ENCODE results near the gene UBE2I. TPM values are rescaled to one million over a fixed set of nuclear protein-coding genes. Genes with fewer than 3 reads are reported as not detected.

UBE2I gene
- total RNA-seq, 1 experiment from 2014 or later, result 78.2 TPM

DNA sequence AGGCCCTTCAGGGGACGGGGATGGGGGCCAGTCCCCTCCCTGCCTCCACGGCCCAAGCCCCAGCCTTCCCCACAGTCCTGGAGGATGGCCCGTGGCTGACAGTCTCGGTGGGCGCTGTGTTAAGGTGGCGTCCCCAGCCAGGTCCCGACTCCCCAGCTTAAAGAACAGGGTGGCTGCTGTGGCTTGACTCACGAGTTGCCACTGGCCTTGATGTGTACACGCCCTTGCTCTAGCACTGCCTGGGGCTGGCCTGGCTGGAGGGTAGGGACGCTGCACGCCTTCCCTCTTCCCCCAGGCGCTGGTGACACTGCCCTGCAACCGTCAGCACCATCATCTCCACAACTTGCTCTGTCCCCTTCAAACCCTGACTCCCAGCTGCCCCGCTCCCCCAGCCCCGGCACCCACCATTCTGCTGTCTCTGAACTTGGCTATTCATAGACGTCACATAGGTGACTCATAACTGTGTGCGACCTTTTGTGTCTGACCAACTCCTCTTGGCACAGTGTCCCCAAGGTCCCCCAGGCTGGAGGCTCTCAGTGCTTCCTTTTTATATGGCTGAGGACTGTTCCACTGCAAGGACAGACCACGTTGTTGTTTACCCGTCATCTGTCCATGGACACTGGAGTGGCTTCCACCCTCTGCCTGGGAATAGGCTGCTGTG, 48.6 kb downstream of the UBE2I start:
- no peak for DNase-seq (ENCODE audit: low read depth)

DNA sequence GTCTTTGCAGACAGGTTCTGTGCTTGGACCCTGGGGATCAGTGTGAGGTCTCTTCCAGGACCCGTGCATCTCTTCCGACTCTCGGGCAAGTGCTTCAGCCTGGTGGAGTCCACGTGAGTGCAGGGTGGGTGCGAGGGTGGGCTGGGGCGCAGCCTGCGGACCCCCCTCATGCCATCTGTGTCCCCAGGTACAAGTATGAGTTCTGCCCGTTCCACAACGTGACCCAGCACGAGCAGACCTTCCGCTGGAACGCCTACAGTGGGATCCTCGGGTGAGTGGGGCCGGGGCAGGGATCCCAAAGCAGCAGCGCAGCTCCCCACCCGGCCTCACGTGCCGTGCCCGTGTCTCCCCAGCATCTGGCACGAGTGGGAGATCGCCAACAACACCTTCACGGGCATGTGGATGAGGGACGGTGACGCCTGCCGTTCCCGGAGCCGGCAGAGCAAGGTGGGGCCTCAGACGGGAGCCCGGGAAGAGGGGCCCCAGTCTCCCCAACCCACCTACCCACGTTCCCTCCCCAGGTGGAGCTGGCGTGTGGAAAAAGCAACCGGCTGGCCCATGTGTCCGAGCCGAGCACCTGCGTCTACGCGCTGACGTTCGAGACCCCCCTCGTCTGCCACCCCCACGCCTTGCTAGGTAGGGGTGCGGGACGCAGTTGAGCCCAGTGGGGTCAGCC, 52.4 kb downstream of the UBE2I start:
- DNase-seq (ENCODE audit: low read depth), result no peak

DNA sequence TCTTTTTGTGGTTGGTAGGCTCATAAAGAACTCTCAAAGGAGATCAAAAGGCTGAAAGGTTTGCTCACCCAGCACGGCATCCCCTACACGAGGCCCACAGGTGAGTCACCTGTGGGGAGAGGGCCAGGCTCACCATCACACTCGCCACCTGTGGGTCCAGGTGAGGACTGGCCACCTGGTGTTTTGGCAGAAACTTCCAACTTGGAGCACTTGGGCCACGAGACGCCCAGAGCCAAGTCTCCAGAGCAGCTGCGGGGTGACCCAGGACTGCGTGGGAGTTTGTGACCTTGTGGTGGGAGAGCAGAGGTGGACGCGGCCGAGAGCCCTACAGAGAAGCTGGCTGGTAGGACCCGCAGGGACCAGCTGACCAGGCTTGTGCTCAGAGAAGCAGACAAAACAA, 53.4 kb downstream of the UBE2I start:
- DNase-seq (ENCODE audit: low read depth), result no peak

DNA sequence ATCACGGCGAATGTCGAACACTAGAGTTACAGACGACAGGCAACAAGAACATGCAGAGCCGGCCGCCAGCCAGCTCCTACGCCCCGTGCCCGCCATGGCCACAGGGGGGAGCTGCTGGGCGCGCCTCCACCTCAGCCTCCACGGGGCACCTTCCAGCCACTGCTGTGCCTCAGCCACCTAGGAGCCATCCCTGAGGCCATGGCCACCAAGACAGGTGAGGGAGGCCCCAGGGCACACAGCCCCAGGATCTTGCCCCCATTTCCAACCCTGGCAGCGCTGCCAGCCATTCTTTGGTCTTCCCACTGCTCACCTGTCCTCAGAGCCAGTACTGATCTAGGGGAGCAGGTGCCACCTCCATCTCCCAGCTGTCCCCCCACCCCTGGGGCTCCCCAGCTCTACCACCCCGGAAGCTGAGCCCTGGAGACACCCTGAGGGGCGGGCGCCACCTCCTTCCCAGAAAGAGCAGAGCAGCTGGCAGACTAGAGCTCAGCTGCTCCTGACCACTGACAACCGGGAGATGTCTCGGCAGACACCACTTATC, 54.1 kb downstream of the UBE2I start:
- DNase-seq (ENCODE audit: low read depth), result peak; percentile 17

DNA sequence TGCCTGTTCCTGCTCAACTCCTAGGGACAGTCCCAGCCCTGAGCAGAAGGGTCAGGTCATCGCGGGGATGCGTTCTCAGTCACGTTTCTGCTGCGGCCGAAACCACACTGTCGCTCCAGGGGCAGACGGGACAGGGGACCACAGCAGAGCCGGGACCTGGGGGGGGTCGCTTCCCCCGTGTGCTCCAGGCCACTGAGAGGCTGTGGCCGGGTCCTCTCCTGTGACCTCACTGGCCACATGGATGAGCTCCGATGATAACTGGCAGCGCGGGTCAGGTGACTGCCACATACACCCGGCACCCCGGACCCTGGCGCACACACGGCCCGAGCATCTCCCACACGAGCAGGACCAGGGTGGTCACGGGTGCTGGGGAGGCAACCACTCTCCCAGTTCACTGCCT, 55.1 kb downstream of the UBE2I start:
- DNase-seq (ENCODE audit: low read depth), result no peak

DNA sequence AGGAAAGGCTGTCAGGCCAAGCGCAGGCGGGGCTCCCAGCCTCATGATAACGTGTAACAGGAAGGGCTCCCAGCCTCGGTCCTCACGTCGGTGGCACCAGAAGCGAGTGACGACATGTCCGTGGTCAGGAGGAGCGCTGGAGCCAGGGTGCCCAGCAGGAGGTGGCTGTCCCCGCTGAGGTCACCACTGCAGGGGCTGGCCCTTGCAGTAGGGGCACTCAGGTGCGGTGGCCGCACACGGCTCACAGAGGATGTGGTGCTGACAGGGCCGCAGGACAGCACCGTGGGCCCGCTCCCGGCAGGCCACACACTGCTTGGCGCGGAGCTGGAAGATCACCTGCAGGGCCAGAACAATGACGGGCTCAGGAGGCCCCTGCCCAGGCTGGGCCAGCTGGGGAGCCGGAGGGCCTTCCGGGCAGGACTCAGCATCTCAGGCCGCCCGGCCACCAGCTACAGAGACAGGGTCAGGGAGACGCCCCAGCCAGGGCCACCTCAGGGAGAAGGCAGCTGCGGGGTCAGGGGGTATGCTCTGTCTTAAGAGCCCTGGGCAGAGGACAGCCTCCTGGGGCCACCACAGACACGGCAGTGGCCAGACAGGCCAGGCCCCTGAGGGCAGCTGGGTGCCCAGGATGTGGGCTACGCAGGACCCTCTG, 56.8 kb downstream of the UBE2I start:
- DNase-seq (ENCODE audit: low read depth), result no peak

DNA sequence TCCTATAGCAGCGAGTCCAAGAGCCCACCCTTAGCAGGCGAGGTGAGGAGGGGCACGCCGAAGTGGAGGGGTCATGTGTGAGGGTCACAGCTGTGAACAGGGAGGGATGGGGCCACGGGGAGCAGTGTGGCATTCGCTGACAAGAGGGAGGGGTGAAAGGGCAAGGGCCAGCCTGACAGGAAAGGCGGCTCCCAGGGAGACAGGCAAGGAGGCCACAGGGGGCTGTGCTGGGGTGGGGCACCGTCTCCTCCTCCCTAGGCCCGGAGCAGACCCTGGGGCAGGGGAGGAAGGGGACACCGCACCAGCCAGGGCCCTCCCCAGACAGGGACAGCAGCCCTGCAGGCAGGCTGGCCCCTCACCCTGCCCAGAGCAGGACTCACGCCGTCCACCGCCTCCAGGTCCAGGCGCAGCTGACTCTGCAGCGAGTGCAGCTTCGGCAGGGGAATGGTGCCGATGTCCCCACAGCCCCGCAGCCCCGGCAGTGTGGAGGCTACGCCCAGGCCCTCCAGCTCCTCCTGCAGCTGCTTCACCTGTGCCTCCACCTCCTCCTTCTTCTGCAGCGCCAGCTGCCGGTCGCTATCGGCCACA, 57.4 kb downstream of the UBE2I start:
- no peak for DNase-seq (ENCODE audit: low read depth)

DNA sequence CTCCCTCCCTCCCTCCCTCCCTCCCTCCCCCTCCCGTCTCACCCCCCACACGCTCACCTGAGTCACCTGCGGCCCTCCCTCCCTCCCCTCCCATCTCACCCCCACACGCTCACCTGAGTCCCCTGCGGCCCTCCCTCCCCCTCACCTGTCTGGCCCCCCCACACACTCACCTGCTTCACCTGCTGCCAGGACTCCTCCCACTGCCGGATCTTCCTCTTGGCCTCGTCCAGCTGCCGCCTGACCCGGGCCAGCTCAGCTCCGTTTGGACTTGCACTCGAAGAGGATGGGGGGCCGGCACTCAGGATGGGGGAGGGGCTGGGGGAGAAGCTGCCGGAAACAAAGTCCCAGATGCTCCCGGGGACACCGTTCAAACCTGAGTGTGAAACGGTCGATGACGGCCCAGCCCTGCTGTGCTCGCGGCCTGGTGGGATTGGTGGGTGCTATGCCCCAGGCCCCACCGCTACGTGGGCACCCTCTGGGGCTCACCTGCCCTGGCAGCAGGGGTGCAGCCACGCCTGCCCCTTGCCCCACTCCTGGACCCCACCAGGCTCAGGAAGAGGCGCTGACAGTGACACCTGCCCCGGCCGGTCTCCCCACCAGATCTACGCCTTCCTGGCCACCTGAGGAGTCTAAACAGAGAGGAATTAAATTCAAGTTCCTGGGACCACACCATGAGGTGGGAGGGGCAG, 58.2 kb downstream of the UBE2I start:
- no peak for DNase-seq (ENCODE audit: low read depth)

DNA sequence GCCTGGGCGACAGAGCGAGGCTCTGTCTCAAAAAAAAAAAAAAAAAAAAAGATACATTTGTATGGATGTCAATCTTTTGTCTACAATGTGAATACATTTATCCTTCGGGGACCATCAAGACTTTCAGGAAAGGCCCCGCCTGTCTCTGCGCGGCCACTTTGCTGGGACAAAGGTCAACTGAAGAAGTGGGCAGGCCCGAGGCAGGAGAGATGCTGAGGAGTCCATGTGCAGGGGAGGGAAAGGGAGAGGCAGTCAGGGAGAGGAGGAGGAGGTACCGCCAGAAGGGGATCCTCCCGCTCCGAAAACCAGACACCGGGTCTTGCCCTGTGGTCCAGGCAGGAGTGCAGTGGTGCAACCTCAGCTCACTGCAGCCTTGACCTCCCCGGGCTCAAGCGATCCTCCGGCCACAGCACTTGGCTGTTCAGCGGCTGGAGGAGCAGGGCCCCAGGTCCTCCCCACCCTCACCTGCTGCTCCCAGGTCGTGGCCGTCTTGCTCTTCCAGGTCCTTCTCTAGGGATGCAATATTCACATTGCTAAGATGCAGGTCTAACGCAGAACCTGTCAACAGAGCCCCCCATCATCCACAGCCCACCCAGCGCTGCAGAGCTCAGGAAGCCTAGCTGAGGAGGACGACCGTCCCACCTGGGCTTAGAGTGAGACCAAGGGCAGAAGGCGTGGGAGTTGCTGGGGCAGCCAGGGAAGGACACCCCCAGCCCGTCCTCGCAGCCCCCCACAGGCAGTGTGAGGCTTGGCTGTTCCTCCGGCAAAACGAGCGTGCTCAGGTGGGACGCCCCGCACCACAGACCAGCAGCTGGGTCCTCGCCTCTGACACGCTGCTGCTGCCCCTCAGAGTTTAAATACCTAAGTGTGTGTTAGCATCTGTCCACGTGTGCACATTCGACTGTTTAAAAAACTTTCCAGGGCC, 61.9 kb downstream of the UBE2I start:
- DNase-seq (ENCODE audit: low read depth), result no peak

DNA sequence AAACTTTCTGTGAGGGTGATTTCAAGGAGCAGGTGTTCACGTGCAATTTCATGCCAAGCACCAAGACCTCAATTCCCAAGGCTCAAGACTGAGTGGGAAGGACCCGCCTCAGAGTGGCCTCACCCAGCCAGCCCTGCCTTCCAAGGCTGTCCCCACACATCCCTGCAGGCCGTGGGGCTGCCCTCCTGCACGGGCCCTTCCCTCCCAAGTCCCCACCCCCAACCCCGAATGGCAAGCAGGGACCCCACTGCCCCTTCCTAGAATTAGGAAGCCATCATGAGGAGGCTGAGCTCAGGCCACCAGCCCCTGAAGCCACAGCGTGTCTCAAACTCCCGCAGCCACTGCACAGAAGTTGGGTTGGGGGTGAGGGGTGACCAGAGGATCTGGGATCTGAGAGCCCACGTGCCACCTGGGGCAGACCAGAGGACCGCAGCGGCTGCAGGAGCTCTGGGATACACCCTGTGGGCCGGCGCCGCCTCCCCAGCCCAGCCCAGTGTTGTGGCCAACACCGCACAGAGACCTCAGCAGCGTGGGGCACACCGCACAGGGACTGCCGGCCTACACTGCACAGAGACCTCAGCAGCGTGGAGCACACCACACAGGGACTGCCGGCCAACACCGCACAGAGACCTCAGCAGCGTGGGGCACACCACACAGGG, 63.0 kb downstream of the UBE2I start:
- peak; percentile 30 for DNase-seq (ENCODE audit: low read depth)

DNA sequence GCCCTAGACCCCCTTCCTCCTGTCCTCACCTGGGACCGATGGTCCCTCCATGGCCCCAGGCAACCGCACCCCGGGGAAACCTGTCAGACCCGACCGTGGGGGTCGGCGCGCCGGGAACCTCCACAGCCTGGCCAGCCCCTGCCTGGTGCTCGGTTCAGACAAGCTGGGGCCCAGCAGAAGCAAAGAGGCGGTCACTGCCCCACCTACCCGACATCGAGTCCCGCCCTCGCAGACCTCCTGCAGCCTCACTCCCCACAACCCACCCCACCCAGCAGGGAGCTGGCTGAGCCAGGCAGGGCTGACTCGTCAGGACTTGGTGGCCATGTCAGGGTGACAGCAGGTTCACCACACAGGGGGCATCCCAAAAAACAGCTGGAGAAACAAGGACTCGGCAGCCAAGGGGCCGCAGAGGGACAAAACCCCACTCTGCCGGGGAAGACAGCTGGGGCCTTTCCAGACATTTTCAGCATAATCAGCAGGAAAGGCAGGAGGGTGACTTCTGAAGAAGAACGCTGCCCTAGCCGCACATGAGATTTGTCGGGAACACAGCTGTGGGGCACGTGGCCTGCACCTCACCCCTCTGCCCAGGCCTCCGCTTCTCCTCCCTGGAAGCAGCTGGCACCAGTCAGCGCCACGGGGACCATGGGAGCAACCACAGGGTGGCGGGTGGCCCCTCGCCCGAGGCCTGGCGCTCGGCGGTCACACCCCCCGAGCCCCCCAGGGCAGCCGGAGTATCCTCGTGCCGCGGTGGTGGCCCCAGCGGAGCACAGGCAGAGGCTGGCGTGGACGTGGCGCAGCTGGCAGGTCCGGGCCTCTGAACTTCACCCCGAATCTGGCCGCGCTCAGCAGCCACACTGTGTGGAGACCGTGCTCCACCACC, 65.2 kb downstream of the UBE2I start:
- DNase-seq (ENCODE audit: low read depth), result peak; percentile 66

DNA sequence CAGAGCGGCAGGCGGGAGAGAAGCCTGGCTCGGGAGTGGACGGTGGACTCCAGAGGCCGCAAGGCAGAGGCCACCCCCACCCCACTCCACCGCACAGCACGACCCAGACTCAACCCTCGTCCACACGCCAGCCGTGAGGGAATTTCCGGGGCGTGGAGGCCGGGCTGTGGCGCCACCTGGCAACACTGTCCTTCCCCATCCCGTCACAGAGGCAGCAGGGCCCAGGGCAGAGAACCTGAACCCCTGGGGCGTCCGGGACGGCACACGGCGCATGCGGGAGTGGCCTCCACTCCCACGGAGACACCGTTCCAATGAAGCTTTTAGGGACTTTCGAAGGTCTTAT, 65.8 kb downstream of the UBE2I start:
- no peak for DNase-seq (ENCODE audit: low read depth)

DNA sequence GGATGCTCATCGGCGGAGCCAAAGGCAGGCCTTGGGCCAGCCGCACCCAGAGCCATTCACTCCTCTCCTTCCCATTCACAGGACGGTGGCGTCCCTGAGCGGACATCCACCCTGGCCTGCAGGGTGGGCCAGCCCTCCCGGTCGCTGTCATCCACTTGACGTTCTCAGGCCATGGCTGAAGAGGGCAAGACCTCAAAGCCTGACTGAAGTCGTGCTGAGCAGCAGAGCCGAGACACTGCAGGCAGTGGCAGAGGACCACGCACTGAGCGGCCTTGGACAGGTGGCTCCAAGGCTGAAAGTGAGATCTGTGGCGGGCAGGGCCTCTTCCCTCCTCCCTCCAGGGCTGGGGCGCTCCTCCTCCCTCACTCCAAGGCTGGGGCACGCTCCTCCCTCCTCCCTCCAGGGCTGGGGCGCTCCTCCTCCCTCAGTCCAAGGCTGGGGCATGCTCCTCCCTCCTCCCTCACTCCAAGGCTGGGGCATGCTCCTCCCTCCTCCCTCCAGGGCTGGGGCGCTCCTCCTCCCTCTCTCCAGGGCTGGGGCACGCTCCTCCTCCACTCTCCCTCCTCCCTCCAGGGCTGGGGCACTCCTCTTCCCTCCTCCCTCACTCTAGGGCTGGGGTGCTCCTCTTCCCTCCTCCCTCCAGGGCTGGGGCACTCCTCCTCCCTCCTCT, 66.4 kb downstream of the UBE2I start:
- no peak for DNase-seq (ENCODE audit: low read depth)

Other genes starting within 250 kb of the UBE2I start
- 0.64 and 0.98 TPM in 2 replicates for gene SSTR5, start 236.9 kb upstream of the UBE2I start, total RNA-seq (2014; rRNA removed)
- gene C1QTNF8, start 213.4 kb upstream of the UBE2I start, total RNA-seq (2014; rRNA removed), result not detected in 2 replicates
- not detected in 2 replicates for gene CACNA1H, start 156.5 kb upstream of the UBE2I start, total RNA-seq (2014; rRNA removed)
- gene TPSG1, start 84.4 kb upstream of the UBE2I start, total RNA-seq (2014; rRNA removed), result not detected in 2 replicates
- gene TPSB2, start 79.5 kb upstream of the UBE2I start, total RNA-seq (2014; rRNA removed), result not detected in 2 replicates
- gene TPSAB1, start 68.9 kb upstream of the UBE2I start, total RNA-seq (2014; rRNA removed), result not detected in 2 replicates
- gene TPSD1, start 53.6 kb upstream of the UBE2I start, total RNA-seq (2014; rRNA removed), result not detected in 2 replicates
- gene BAIAP3, start 24.0 kb downstream of the UBE2I start, total RNA-seq (2014; rRNA removed), result 0.46 and 0.51 TPM in 2 replicates
- gene TSR3, start 42.2 kb downstream of the UBE2I start, total RNA-seq (2014; rRNA removed), result 114 and 124 TPM in 2 replicates
- gene GNPTG, start 42.3 kb downstream of the UBE2I start, total RNA-seq (2014; rRNA removed), result 46.4 and 54.4 TPM in 2 replicates
- gene UNKL, start 105.1 kb downstream of the UBE2I start, total RNA-seq (2014; rRNA removed), result 14.6 and 23.7 TPM in 2 replicates
- 13.2 and 17.2 TPM in 2 replicates for gene UQCC4, start 111.1 kb downstream of the UBE2I start, total RNA-seq (2014; rRNA removed)
- gene PERCC1, start 121.4 kb downstream of the UBE2I start, total RNA-seq (2014; rRNA removed), result not detected in 2 replicates
- 0.06 TPM in 2 replicates for gene CCDC154, start 134.9 kb downstream of the UBE2I start, total RNA-seq (2014; rRNA removed)
- 42.8 and 55.6 TPM in 2 replicates for gene CLCN7, start 165.4 kb downstream of the UBE2I start, total RNA-seq (2014; rRNA removed)
- not detected in 2 replicates for gene PTX4, start 179.3 kb downstream of the UBE2I start, total RNA-seq (2014; rRNA removed)
- 30.3 and 32.9 TPM in 2 replicates for gene TELO2, start 183.7 kb downstream of the UBE2I start, total RNA-seq (2014; rRNA removed)
- not detected in 2 replicates for gene TMEM204, start 224.0 kb downstream of the UBE2I start, total RNA-seq (2014; rRNA removed)